IPS DF 6.9 (cell line): ENCODE data around the gene TMEM201.
"Not testable (repeated sequence)": the region's sequence is repeated elsewhere in the genome, so short reads cannot be mapped to it uniquely, and the experiment has no call there.

ENCODE experiments used
- DNase-seq: peaks from one replicate; pipeline ENCODE4 v3.0.0-alpha.2; 2013; ENCODE audit warnings: low read depth, low spot score
- H3K27ac ChIP-seq: one replicate; pipeline ENCODE4 v1.5.1; 2013; ENCODE audit warnings: low read length, control low read depth
- H3K27me3 ChIP-seq: 2 replicates; pipeline ENCODE4 v1.6.1; 2013; ENCODE audit warnings: mild to moderate bottlenecking, low read length; ENCODE audit not compliant: control insufficient read depth, insufficient read depth
- H3K36me3 ChIP-seq: 2 replicates; pipeline ENCODE4 v1.6.1; 2013; ENCODE audit warnings: low read length; ENCODE audit not compliant: control insufficient read depth, insufficient read depth
- H3K4me1 ChIP-seq: 2 replicates; pipeline ENCODE4 v1.6.1; 2013; ENCODE audit warnings: low read length; ENCODE audit not compliant: control insufficient read depth, insufficient read depth
- H3K4me3 ChIP-seq: 2 replicates; pipeline ENCODE4 v1.5.1; 2013; ENCODE audit warnings: mild to moderate bottlenecking, low read length
- H3K9me3 ChIP-seq: 2 replicates; pipeline ENCODE4 v1.6.1; 2013; ENCODE audit warnings: low read length, inconsistent platforms; ENCODE audit not compliant: control insufficient read depth, insufficient read depth
- WGBS: extraction: QIAGEN DNeasy Blood & Tissue Kit; methylation state at CpG from one replicate; pipeline ENCODE4 v1.1.7; 2013; ENCODE audit warnings: mixed read lengths, missing lambda C conversion rate; ENCODE audit not compliant: insufficient read length, insufficient coverage; 5-methylcytosine and 5-hydroxymethylcytosine counted together

Gene TMEM201

DNA sequence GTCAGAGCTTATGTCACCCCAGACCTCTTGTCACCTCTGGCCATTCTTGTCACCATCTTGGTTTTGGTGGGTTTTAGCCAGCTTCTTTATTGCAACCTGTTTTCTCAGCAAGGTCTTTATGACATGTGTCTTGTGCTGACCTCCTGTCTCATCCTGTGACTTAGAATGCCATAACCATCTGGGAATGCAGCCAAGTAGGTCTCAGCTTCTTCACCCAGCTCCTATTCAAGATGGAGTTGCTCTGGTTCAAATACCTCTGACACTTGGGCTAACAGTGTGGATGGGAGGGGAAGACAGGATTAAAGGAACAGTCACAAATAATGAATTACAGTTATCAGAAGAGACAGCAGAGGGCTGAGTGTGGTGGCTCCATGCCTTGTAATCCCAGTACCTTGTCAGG is 32.3 kb downstream of the TMEM201 start:
- H3K27me3 ChIP-seq: no peaks in the 10 kb centered on the region; the same call in 1 of the 2 replicates
- no peaks in the 10 kb centered on the region for H3K36me3 ChIP-seq
- no peak overlapping the region for H3K4me3 ChIP-seq

DNA sequence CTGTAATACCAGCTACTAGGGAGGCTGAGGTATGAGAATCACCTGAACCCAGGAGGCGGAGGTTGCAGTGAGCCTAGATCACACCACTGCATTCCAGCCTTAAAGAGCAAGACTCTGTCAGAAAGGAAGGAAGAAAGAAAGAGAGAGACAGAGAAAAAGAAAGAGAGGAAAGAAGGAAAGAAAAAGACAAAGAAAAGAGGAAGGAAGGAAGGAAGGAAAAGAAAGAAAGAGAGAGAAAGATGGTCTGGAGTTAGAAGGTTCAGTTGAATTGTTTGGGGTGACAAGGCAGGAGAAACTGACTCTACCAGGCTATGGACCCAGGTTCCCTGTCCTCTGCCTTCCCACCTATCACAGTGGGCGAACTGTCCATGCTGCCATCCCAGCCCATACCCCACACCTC is 35.4 kb downstream of the TMEM201 start:
- WGBS: no CpG with 5 or more reads among the region's 2 CpGs

More for the DNA sequence above, 32.3 kb downstream of the TMEM201 start:
- Histone ChIP-seq H3K9me3 (no peaks in the 10 kb centered on the region), H3K27ac (no peak overlapping the region), H3K4me1 (no peaks in the 10 kb centered on the region)
- no peak for DNase-seq

DNA sequence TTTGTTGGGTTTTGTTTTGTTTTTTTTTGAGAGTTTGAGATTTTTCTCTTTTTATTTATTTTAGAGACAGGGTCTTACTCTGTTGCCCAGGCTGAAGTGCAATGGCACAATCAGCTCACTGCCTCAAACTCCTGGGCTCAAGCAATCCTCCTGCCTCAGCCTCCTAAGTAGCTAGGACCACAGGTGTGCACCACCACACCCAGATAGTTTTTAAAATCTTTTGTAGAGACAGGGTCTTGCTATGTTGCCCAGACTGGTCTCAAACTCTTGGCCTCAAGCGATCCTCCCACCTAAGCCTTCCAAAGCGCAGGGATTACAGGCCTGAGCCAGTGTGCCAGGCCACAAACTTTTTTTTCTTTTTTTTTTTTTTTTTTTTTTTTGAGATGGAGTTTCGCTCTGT is 36.3 kb downstream of the TMEM201 start:
- not testable (repeated sequence) for H3K27me3 ChIP-seq, H3K9me3 ChIP-seq, H3K36me3 ChIP-seq, DNase-seq, H3K4me1 ChIP-seq, H3K27ac ChIP-seq, H3K4me3 ChIP-seq
- WGBS: no CpG with 5 or more reads among the region's 3 CpGs

More for the DNA sequence above, 35.4 kb downstream of the TMEM201 start:
- H3K27ac ChIP-seq: no peak overlapping the region
- DNase-seq: no peak
- no peak overlapping the region for H3K4me3 ChIP-seq
- no peaks in the 10 kb centered on the region for H3K36me3 ChIP-seq
- H3K9me3 ChIP-seq: no peaks in the 10 kb centered on the region
- no peaks in the 10 kb centered on the region for H3K4me1 ChIP-seq
- H3K27me3 ChIP-seq: no peaks in the 10 kb centered on the region; the same call in 1 of the 2 replicates

DNA sequence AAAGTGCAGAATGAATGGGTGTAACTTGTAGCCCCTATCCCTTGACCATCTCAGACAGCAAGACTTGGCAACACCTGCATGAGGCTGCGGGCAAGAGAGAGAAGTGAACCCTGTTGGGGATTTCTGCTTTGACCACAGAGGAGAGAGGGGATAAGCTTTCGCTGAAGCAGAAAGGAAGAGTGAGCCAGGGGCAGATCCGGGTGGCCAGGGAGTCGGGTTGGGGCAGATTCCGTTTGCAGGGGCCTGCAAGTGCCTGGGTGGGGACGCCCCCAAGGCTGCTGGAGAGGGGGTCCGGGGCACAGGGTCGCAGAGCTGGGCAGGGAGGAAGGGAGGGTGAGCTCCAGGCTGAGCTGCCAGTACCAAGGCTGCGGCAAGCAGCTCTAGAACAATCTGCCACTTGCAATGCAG is 37.5 kb downstream of the TMEM201 start:
- H3K9me3 ChIP-seq: no peaks in the 10 kb centered on the region
- no peaks in the 10 kb centered on the region for H3K36me3 ChIP-seq
- no peaks in the 10 kb centered on the region for H3K4me1 ChIP-seq
- no CpG with 5 or more reads among the region's 9 CpGs for WGBS
- no peak overlapping the region for H3K4me3 ChIP-seq
- H3K27me3 ChIP-seq: no peaks in the 10 kb centered on the region; the same call in 1 of the 2 replicates
- DNase-seq: no peak
- H3K27ac ChIP-seq: no peak overlapping the region

DNA sequence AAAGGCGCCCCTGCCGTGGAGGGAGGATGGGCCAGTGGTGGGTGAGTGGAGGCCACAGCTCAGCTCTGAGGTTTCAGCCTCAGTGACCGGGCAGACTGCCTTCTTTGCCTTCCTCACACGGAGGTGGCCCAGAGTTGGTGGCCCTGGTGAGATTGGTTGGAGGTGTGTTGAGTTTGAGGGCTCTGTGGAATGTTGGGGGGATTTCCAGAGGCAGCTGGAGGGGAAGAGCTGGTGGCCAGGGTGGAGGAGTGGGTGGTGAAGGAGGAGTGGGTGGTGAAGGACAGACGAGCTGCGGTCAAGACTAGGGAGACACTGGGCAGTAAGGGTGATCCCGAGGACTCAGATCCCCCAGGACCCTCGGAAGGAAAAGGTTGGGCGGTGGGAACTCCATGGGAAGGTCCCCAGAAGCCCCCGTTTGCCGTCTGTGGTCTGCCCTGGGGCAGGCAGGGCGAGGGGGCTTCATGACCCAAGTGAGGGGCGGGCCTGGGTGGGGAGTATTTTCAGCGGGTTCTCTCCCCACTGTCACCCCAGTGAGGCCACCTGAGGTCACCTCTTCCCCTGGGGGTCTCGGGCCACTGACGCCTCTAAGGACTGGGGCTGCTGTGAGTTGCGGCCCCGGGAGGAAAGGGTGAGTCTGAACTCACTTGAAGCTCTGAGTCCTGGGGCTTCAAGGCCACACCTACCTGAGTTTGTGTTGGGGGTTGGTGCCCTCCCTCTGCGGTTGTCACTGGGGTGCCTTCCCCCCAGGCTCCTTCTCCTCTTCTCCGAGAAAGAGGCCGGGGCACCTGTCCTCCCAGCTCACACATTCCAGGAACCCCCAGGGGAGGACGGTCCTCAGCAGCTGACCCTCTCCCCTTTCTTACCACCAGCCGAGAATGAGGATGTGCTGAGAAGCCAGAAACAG is 40.1 kb downstream of the TMEM201 start:
- H3K27me3 ChIP-seq: no peaks in the 10 kb centered on the region
- H3K27ac ChIP-seq: no peak overlapping the region
- WGBS: no CpG with 5 or more reads among the region's 23 CpGs
- H3K36me3 ChIP-seq: no peaks in the 10 kb centered on the region
- no peaks in the 10 kb centered on the region for H3K9me3 ChIP-seq
- no peak overlapping the region for H3K4me3 ChIP-seq
- no peak for DNase-seq
- H3K4me1 ChIP-seq: no peaks in the 10 kb centered on the region

DNA sequence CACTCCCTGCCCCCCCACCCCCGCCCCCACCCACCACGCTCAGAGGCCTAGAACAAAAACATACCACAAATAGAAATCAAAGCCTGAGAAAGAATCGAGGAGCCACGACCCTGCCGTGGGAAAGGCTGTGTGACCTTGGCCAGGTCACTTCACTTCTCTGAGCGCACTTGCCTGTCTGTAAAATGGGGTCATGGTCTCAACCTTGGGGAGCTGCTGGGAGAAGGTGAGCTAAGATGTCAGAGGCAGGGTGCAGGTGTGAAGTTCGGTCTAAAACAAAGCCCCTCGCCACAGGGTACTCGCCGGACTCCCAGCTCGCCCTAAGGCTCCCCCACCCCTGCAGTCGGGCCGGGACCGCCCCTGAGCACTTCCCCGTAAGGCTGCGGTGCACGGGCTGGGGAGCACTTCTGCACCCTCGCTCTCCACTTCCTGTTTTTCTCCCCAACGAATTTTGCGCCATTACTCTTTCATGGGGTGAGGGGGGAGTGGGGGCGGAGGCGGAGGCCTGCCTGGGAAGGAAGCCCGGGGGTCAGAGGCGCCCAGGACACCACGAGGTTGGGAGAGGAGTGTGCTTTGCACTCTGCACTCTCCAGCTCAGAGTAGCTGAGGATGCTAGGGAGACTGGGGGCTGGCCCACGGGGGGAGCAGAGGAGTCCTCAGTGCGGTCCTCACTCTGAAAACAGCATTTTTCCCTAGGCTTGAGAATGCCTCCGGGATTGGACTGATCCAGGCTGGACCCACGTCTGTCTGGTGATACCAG is 40.9 kb downstream of the TMEM201 start:
- Histone ChIP-seq H3K36me3 (no peaks in the 10 kb centered on the region), H3K4me3 (no peak overlapping the region), H3K27ac (no peak overlapping the region), H3K4me1 (no peaks in the 10 kb centered on the region), H3K9me3 (no peaks in the 10 kb centered on the region), H3K27me3 (no peaks in the 10 kb centered on the region)
- no CpG with 5 or more reads among the region's 29 CpGs for WGBS
- no peak for DNase-seq

DNA sequence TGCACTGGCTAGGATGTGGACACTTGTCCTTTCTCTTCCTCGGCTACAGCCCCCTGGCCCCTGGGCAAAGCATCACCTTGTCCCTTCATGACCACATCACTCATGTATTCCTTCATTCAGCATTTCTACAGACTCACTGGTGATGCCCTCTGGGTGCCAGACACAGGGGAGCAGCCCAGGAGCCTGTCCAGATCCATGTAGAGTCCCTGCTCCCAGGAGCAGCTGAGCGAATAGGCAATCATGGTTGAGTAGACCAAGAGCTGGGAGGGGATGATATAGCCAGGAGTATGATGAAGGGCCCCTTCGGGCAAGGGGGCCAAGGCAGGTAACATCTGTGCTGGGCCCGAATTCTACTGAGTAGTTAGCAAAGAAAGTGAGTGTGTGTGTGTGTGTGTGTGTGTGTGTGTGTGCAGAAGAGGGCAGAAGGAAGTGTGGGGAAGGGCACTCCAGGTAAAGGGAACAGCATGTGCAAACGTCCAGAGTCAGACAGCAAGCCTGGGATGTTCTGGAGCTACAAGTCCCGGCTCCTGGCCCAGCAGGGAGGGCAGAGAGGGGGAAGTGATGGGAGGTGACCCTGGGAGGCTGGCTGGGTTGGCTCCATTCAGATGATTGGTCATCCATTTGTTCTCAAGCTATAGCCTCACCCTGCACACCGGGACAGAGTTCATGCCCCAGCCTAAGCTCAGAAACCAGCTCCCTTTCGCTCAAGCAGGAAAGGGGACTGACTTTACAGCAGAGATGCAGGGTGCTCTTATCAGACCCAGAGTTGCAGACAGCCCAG is 41.8 kb downstream of the TMEM201 start:
- no peaks in the 10 kb centered on the region for H3K9me3 ChIP-seq
- WGBS: no CpG with 5 or more reads among the region's 8 CpGs
- H3K27me3 ChIP-seq: no peaks in the 10 kb centered on the region
- H3K27ac ChIP-seq: no peak overlapping the region
- no peak overlapping the region for H3K4me3 ChIP-seq
- no peaks in the 10 kb centered on the region for H3K36me3 ChIP-seq
- H3K4me1 ChIP-seq: no peaks in the 10 kb centered on the region
- DNase-seq: no peak

DNA sequence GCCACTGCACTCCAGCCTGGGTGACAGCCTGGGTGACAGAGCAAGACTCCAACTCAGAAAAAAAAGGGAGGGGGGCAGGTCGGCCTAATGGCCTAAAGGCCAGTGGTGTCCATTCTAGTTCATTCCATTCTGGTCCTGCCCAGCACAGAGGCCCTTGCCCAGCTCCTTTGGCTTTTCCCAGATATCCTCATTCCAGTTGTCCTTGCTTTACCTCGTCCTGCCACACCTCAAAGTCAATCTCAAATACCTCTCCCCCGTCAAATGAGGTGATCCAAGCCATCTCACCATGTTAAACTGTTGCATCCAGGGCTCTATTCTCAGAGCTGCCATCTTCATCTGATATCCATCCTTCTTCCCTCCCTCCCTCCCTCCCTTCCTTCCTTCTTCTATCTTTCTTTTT is 42.9 kb downstream of the TMEM201 start:
- no peaks in the 10 kb centered on the region for H3K27me3 ChIP-seq
- no peak overlapping the region for H3K27ac ChIP-seq
- no peak overlapping the region for H3K4me3 ChIP-seq
- no peaks in the 10 kb centered on the region for H3K4me1 ChIP-seq
- DNase-seq: no peak
- WGBS: no CpG with 5 or more reads among the region's 3 CpGs
- no peaks in the 10 kb centered on the region for H3K36me3 ChIP-seq
- no peaks in the 10 kb centered on the region for H3K9me3 ChIP-seq

DNA sequence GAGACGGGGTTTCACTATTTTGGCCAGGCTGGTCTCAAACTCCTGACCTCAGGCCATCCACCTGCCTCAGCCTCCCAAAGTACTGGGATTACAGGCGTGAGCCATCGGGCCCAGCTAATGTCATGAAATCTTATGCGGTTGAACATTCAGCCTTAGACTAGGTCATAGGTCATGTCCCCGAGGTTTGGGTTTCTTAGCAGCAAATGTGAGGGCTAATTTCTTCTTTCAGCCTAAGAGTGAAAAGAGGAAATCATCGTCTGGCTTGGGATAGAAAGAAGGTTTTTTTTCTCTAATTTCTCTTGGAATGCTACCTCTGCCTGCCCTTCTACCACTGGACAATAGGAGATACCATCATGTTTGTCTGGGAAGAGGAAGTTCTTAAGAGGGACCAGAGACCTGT is 44.8 kb downstream of the TMEM201 start:
- Histone ChIP-seq H3K36me3 (no peaks in the 10 kb centered on the region), H3K9me3 (no peaks in the 10 kb centered on the region), H3K4me3 (no peak overlapping the region), H3K4me1 (no peaks in the 10 kb centered on the region), H3K27me3 (no peaks in the 10 kb centered on the region), H3K27ac (no peak overlapping the region)
- no peak for DNase-seq
- whole genome bisulfite sequencing: no CpG with 5 or more reads among the region's 6 CpGs

DNA sequence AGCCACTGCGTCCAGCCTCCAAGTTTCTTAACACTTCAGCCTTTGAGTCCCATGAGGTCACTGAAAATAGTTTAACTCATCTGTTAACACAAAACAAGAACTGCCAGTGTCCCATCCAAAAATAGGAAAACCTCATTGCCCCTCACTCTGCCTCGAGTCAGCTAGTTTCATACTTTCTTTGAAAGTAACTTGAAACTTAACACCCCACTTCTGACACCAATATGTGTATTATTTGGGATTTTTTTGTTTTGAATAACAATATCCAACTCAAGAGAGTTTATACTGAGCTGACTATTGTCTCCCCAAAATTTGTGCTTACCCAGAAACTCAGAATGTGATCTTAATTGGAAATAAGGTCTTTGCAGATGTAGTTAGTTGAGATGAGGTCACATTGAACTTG is 45.9 kb downstream of the TMEM201 start:
- no peaks in the 10 kb centered on the region for H3K27me3 ChIP-seq
- WGBS: no CpG with 5 or more reads among the region's 2 CpGs
- DNase-seq: no peak
- H3K36me3 ChIP-seq: no peaks in the 10 kb centered on the region
- H3K27ac ChIP-seq: no peak overlapping the region
- H3K9me3 ChIP-seq: no peaks in the 10 kb centered on the region
- no peaks in the 10 kb centered on the region for H3K4me1 ChIP-seq
- H3K4me3 ChIP-seq: no peak overlapping the region
